K562 (cell line): ENCODE results near the gene CYRIA. TPM values are rescaled to one million over a fixed set of nuclear protein-coding genes. Genes with fewer than 3 reads are reported as not detected.

Experiments used
- ARNT ChIP-seq, 2 experiments: fragments of 450-650 bp; IDR thresholded peaks; 2 replicates each; pipeline ENCODE4 v1.6.1; 2016; ENCODE audit warnings: mild to moderate bottlenecking in 1 of 2
- BHLHE40 ChIP-seq: IDR thresholded peaks from 2 replicates; pipeline ENCODE4 v1.6.1; 2011; ENCODE audit warnings: low read length, improper control_type of control experiment
- CBFB ChIP-seq: sonication (generic); formaldehyde crosslinking; IDR thresholded peaks from 2 replicates; pipeline ENCODE4 v1.4.0; 2020; ENCODE audit warnings: mild to moderate bottlenecking, missing genetic modification reagents
- FOXA3 ChIP-seq, 2 experiments: fragments of 450-650 bp in 1 of 2; sonication (generic) in 1 of 2; formaldehyde crosslinking; IDR thresholded peaks in 1 of 2; conservative IDR thresholded peaks in 1 of 2; 2 replicates each; pipeline versions ENCODE4 v1.4.0 to v1.8.0; 2020 to 2022; ENCODE audit warnings: mild to moderate bottlenecking in 2 of 2, missing genetic modification reagents in 1 of 2
- HMG20A ChIP-seq: fragments of 450-650 bp; formaldehyde crosslinking; conservative IDR thresholded peaks from 2 replicates; pipeline ENCODE4 v1.4.0; 2020; ENCODE audit warnings: mild to moderate bottlenecking, mixed read lengths
- HNRNPUL1 ChIP-seq: fragments of 200-400 bp; formaldehyde crosslinking; IDR thresholded peaks from 2 replicates; pipeline ENCODE4 v1.6.1; 2017; ENCODE audit warnings: low read length
- JUNB ChIP-seq: fragments of 450-650 bp; formaldehyde crosslinking; conservative IDR thresholded peaks from 2 replicates; pipeline ENCODE4 v1.4.0; 2020; ENCODE audit warnings: mild to moderate bottlenecking
- MYNN ChIP-seq, 2 experiments: sonication (generic); formaldehyde crosslinking in 1 of 2; IDR thresholded peaks; 2 replicates each; pipeline versions ENCODE4 v1.5.0 to v1.6.1; 2016 to 2020; ENCODE audit warnings: antibody characterized with exemption in 1 of 2, missing genetic modification reagents in 1 of 2
- NCOA6 ChIP-seq: fragments of 450-650 bp; IDR thresholded peaks from 2 replicates; pipeline ENCODE4 v1.6.1; 2017; ENCODE audit warnings: mild to moderate bottlenecking
- NFYB ChIP-seq: IDR thresholded peaks from 2 replicates; pipeline ENCODE4 v1.6.1; 2011; ENCODE audit warnings: mild to moderate bottlenecking, moderate library complexity; ENCODE audit not compliant: insufficient read length; ENCODE audit errors: extremely low read depth
- OTX1 ChIP-seq: fragments of 450-650 bp; formaldehyde crosslinking; IDR thresholded peaks from 2 replicates; pipeline ENCODE4 v1.4.0; 2022; ENCODE audit warnings: mild to moderate bottlenecking
- PHF8 ChIP-seq: fragments of 200-600 bp; sonication (generic); IDR thresholded peaks from 2 replicates; pipeline ENCODE4 v1.6.1; 2012; ENCODE audit warnings: mixed run types, mild to moderate bottlenecking, inconsistent platforms, low read length, moderate library complexity, borderline replicate concordance
- PTTG1 ChIP-seq: fragments of 450-650 bp; IDR thresholded peaks from 2 replicates; pipeline ENCODE4 v1.6.1; 2016; ENCODE audit warnings: low read depth, mild to moderate bottlenecking, missing genetic modification characterization, missing compliant biosample characterization
- RBM17 ChIP-seq: fragments of 200-400 bp; formaldehyde crosslinking; IDR thresholded peaks from 2 replicates; pipeline ENCODE4 v1.6.1; 2017; ENCODE audit warnings: low read depth, mild to moderate bottlenecking, low read length, borderline replicate concordance
- SUPT5H ChIP-seq: fragments of 450-650 bp; IDR thresholded peaks from 2 replicates; pipeline ENCODE4 v1.6.1; 2016
- TRIM28 ChIP-seq: fragments of 450-650 bp; IDR thresholded peaks from 2 replicates; pipeline ENCODE4 v1.6.1; 2017
- ZBTB8A ChIP-seq: fragments of 450-650 bp; IDR thresholded peaks from 2 replicates; pipeline ENCODE4 v1.6.1; 2018; ENCODE audit warnings: mild to moderate bottlenecking, moderate library complexity; ENCODE audit not compliant: partially characterized antibody
- ZNF311 ChIP-seq: fragments of 250-450 bp; sonication (Bioruptor Pico); IDR thresholded peaks from 2 replicates; pipeline ENCODE4 v1.4.0; 2020; ENCODE audit warnings: mild to moderate bottlenecking, moderate library complexity
- ZNF707 ChIP-seq: fragments of 250-450 bp; sonication (Bioruptor Pico); conservative IDR thresholded peaks from 2 replicates; pipeline ENCODE4 v1.8.0; 2022; ENCODE audit warnings: inconsistent platforms, mild to moderate bottlenecking, moderate library complexity
- polyA plus RNA-seq, 8 experiments: library from polyadenylated mRNA; depleted of rRNA in 4 of 8; stranded (reverse) in 5 of 8; unstranded in 3 of 8; fragments of >200 nt; fragmentation: Nextera tagmentation in 2 of 8; fragmentation: Illumina TruSeq in 1 of 8; extraction: Ambion mirVana in 2 of 8; extraction: Trizol in 1 of 8; gene quantifications; 2 replicates each; pipeline versions ENCODE4 v1.2.1 to v1.2.3, GENCODE V29; 2011 to 2014; ENCODE audit warnings: inconsistent platforms in 1 of 8, missing spikeins in 1 of 8
- total RNA-seq, 7 experiments: library from RNA; depleted of rRNA in 6 of 7; stranded (reverse); fragments of >200 nt in 6 of 7; fragmentation: Illumina TruSeq in 2 of 7; extraction: Trizol in 2 of 7; gene quantifications; 2 replicates each; pipeline versions ENCODE4 v1.2.1 to v1.2.3, GENCODE V29; 2011 to 2021; ENCODE audit warnings: low replicate concordance in 1 of 7
- TF ChIP-seq, protein P1 (sequence below): fragments of 450-650 bp; formaldehyde crosslinking; IDR thresholded peaks from 2 replicates; pipeline ENCODE4 v1.4.0; 2020; ENCODE audit warnings: mild to moderate bottlenecking
- TF ChIP-seq, protein P2 (sequence below), 2 experiments: fragments of 450-650 bp; formaldehyde crosslinking in 1 of 2; IDR thresholded peaks; 2 replicates each; pipeline versions ENCODE4 v1.4.0 to v1.6.1; 2014 to 2020; ENCODE audit warnings: mild to moderate bottlenecking in 2 of 2, borderline replicate concordance in 1 of 2, low read depth in 1 of 2

CYRIA gene
- total and polyA plus RNA-seq, 9 of the 15 experiments (the other 6 are each of a cell fraction or from before 2014, with no cell fraction given) = 0.84 to 5.6 (median 3.0) TPM

DNA sequence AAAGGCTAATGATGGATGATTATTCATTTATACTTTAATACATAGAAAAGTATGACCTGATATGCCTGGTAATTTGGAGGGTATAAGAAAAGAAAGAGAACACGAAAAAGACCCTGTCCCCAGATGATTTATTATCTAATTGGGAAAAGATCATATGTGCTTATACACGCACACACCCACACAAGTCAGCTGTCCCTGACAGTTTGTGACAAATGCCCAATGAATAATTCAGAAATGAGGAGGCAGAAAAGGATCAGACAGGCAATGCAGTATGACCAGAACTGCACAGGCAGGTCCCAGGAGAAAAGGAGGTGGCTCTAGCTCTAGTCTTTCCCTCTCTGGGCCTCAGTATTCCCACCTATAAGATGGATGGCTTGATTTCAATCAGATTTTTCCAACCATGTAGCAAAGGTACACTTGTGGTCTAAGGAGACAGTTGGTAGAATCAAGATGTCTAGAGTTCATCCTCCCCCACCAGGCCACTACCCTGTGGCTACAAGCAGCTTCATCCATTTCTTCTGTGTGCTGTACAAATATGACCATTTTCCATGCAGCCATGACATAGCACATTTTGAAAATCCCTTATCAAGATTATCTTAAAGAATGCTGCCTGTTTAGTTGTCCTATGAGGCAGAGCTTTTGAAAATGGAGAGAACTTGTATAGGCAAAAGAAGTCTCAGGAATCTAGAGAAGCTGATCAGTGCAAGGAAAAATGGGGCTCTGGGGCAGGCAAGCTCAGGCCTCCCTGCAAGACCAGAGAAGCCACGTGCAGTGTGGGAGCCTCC, 19.7 kb downstream of the CYRIA start (continued):
- TF ChIP-seq FOXA3 (CRISPR knock-in tag; conservative IDR thresholded peaks at IDR 0.05 in 1 of 2, IDR thresholded peaks at IDR 0.05 in 1 of 2) (peak in 1 of 2 experiments; percentile 84; a peak in 2 of 4 replicates), BHLHE40 (no peak), HNRNPUL1 (no peak), NCOA6 (no peak), ZBTB8A (no peak), SUPT5H (no peak), ZNF311 (no peak), MYNN (IDR thresholded peaks at IDR 0.05) (no peak), MYNN (CRISPR knock-in tag; IDR thresholded peaks at IDR 0.05) (no peak), NFYB (no peak), TRIM28 (no peak), ZNF707 (CRISPR knock-in tag) (no peak), OTX1 (CRISPR knock-in tag) (0 out of 2 replicates have a peak, but pooled peaks have one; percentile 49), CBFB (CRISPR knock-in tag) (no peak), HMG20A (CRISPR knock-in tag) (no peak), JUNB (CRISPR knock-in tag) (no peak), PHF8 (no peak), ARNT (IDR thresholded peaks at IDR 0.05) (no peak), PTTG1 (tag) (no peak), RBM17 (no peak)
- TF ChIP-seq, protein P1, sequence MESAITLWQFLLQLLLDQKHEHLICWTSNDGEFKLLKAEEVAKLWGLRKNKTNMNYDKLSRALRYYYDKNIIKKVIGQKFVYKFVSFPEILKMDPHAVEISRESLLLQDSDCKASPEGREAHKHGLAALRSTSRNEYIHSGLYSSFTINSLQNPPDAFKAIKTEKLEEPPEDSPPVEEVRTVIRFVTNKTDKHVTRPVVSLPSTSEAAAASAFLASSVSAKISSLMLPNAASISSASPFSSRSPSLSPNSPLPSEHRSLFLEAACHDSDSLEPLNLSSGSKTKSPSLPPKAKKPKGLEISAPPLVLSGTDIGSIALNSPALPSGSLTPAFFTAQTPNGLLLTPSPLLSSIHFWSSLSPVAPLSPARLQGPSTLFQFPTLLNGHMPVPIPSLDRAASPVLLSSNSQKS (CRISPR knock-in tag) = no peak
- TF ChIP-seq, protein P2, sequence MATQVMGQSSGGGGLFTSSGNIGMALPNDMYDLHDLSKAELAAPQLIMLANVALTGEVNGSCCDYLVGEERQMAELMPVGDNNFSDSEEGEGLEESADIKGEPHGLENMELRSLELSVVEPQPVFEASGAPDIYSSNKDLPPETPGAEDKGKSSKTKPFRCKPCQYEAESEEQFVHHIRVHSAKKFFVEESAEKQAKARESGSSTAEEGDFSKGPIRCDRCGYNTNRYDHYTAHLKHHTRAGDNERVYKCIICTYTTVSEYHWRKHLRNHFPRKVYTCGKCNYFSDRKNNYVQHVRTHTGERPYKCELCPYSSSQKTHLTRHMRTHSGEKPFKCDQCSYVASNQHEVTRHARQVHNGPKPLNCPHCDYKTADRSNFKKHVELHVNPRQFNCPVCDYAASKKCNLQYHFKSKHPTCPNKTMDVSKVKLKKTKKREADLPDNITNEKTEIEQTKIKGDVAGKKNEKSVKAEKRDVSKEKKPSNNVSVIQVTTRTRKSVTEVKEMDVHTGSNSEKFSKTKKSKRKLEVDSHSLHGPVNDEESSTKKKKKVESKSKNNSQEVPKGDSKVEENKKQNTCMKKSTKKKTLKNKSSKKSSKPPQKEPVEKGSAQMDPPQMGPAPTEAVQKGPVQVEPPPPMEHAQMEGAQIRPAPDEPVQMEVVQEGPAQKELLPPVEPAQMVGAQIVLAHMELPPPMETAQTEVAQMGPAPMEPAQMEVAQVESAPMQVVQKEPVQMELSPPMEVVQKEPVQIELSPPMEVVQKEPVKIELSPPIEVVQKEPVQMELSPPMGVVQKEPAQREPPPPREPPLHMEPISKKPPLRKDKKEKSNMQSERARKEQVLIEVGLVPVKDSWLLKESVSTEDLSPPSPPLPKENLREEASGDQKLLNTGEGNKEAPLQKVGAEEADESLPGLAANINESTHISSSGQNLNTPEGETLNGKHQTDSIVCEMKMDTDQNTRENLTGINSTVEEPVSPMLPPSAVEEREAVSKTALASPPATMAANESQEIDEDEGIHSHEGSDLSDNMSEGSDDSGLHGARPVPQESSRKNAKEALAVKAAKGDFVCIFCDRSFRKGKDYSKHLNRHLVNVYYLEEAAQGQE (IDR thresholded peaks at IDR 0.05; ENCODE audit: borderline replicate concordance) = no peak
- TF ChIP-seq, protein P2 (CRISPR knock-in tag; IDR thresholded peaks at IDR 0.05; ENCODE audit: low read depth) = no peak
